Measurements from ENCODE around the gene IL17B. TPM values are rescaled to one million over a fixed set of nuclear protein-coding genes. Genes with fewer than 3 reads are reported as not detected.

Gene IL17B
- total RNA-seq, 1 donor from 2014 or later, result 2.7 TPM

- H3K4me1 ChIP-seq, result peaks cover 19% of the 10 kb centered on the region
- H3K9me3 ChIP-seq, result no peaks in the 10 kb centered on the region
- intact Hi-C loops (cut with DNase I), result loop anchor here (5.0 kb wide), 1 partner anchor 174 kb away; the partner anchor contains the start of gene CSNK1A1
- TF ChIP-seq POLR2AphosphoS5 (IDR thresholded peaks at IDR 0.05; ENCODE audit: insufficient read depth in 1 of 2, low read depth in 1 of 2) (no peak), CTCF (IDR thresholded peaks at IDR 0.05) (no peak)
- DNase-seq (ENCODE audit: extremely low spot score in 2 of 2), result no peak
- H3K4me3 ChIP-seq, result no peak overlapping the region
- H3K27ac ChIP-seq, result peak overlapping the region; percentile 3
- no peaks in the 10 kb centered on the region for H3K27me3 ChIP-seq
- H3K36me3 ChIP-seq, result no peaks in the 10 kb centered on the region
Observed at GRCh38 chr5:149378241-149378820, 761 bp downstream of the IL17B start.

- no peaks in the 10 kb centered on the region for H3K36me3 ChIP-seq
- H3K27ac ChIP-seq, result no peak overlapping the region
- H3K27me3 ChIP-seq, result no peaks in the 10 kb centered on the region
- no peak for TF ChIP-seq CTCF (IDR thresholded peaks at IDR 0.05)
- TF ChIP-seq POLR2A (IDR thresholded peaks at IDR 0.05), result no peak
- TF ChIP-seq POLR2AphosphoS5 (IDR thresholded peaks at IDR 0.05; ENCODE audit: insufficient read depth in 1 of 2, low read depth in 1 of 2), result no peak
- H3K9me3 ChIP-seq, result no peaks in the 10 kb centered on the region
- H3K4me3 ChIP-seq, result no peak overlapping the region
- H3K4me1 ChIP-seq, result peaks cover 5% of the 10 kb centered on the region
- no peak for DNase-seq (ENCODE audit: extremely low spot score in 2 of 2)
- intact Hi-C loops (cut with DNase I), result loop anchor here (5.0 kb wide), 1 partner anchor 175 kb away; the partner anchor contains the start of gene CSNK1A1
Observed at GRCh38 chr5:149376711-149377447, 2.2 kb downstream of the IL17B start.

- H3K27ac ChIP-seq, result no peak overlapping the region
- no peaks in the 10 kb centered on the region for H3K9me3 ChIP-seq
- peaks cover 8% of the 10 kb centered on the region for H3K4me1 ChIP-seq
- no peaks in the 10 kb centered on the region for H3K36me3 ChIP-seq
- intact Hi-C loops (cut with DNase I), result loop anchor here (5.0 kb wide), 1 partner anchor 176 kb away; the partner anchor contains the start of gene CSNK1A1
- DNase-seq (ENCODE audit: extremely low spot score in 2 of 2), result no peak
- TF ChIP-seq POLR2A (IDR thresholded peaks at IDR 0.05) (no peak), CTCF (IDR thresholded peaks at IDR 0.05) (no peak), POLR2AphosphoS5 (IDR thresholded peaks at IDR 0.05; ENCODE audit: insufficient read depth in 1 of 2, low read depth in 1 of 2) (no peak)
- no peaks in the 10 kb centered on the region for H3K27me3 ChIP-seq
- no peak overlapping the region for H3K4me3 ChIP-seq
Observed at GRCh38 chr5:149376104-149376503, 3.0 kb downstream of the IL17B start.

GRCh38 chr5:149375434-149375833, 3.7 kb downstream of the IL17B start:
- intact Hi-C loops (cut with DNase I), result loop anchor here (5.0 kb wide), 1 partner anchor 177 kb away; the partner anchor contains the start of gene CSNK1A1
- TF ChIP-seq POLR2AphosphoS5 (IDR thresholded peaks at IDR 0.05; ENCODE audit: insufficient read depth in 1 of 2, low read depth in 1 of 2) (no peak), CTCF (IDR thresholded peaks at IDR 0.05) (no peak), POLR2A (IDR thresholded peaks at IDR 0.05) (no peak)
- no peaks in the 10 kb centered on the region for H3K27me3 ChIP-seq
- no peak overlapping the region for H3K4me3 ChIP-seq
- no peak for DNase-seq (ENCODE audit: extremely low spot score in 2 of 2)
- H3K4me1 ChIP-seq, result peaks cover 10% of the 10 kb centered on the region
- H3K27ac ChIP-seq, result no peak overlapping the region
- no peaks in the 10 kb centered on the region for H3K9me3 ChIP-seq
- H3K36me3 ChIP-seq, result no peaks in the 10 kb centered on the region

DNA sequence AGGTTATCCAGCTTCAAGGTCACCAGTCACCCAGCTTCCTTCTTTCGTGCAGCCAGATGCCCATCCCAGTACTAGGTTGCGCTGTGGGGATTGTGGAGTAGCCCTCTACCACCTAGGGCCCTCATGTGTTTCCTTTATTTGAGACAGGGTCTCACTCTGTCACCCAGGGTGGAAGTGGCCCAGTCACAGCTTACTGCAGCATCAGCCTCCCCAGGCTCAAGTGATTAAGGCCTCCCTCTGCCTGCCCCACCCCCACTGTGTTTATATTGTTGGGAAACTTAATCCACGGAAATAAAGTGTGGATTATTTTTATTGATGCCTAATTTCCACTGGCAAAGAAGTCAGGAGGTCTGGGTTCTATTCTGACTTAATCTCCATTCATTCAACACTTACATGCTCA, 4.3 kb downstream of the IL17B start:
- H3K36me3 ChIP-seq, result no peaks in the 10 kb centered on the region
- no peak for DNase-seq (ENCODE audit: extremely low spot score in 2 of 2)
- intact Hi-C loops (cut with DNase I), result loop anchor here (5.0 kb wide), 1 partner anchor 178 kb away; the partner anchor contains the start of gene CSNK1A1
- TF ChIP-seq CTCF (IDR thresholded peaks at IDR 0.05) (no peak), POLR2AphosphoS5 (IDR thresholded peaks at IDR 0.05; ENCODE audit: insufficient read depth in 1 of 2, low read depth in 1 of 2) (no peak), POLR2A (IDR thresholded peaks at IDR 0.05) (no peak)
- no peaks in the 10 kb centered on the region for H3K27me3 ChIP-seq
- H3K4me1 ChIP-seq, result peaks cover 10% of the 10 kb centered on the region
- H3K9me3 ChIP-seq, result no peaks in the 10 kb centered on the region
- H3K4me3 ChIP-seq, result no peak overlapping the region
- no peak overlapping the region for H3K27ac ChIP-seq
